ENCODE data around the gene RPTOR. TPM values are rescaled to one million over a fixed set of nuclear protein-coding genes. Genes with fewer than 3 reads are reported as not detected.

RPTOR gene
- total RNA-seq, 1 experiment from 2014 or later, result 25.1 TPM

GRCh38 chr17:80889231-80890195 is 344.9 kb downstream of the RPTOR start:
- H4K20me1 ChIP-seq (ENCODE audit: control insufficient read depth, insufficient read depth, insufficient read length), result peaks cover 2% of the 10 kb centered on the region
- H3K4me1 Mint-ChIP-seq, result no peaks in the 10 kb centered on the region; a peak in 1 of 4 replicates
- H4K5ac ChIP-seq (ENCODE audit: insufficient read length, low read depth, low read length), result no peak overlapping the region
- no peak overlapping the region for H2BK20ac ChIP-seq (ENCODE audit: low read depth, low read length, poor library complexity, severe bottlenecking)
- no peaks in the 10 kb centered on the region for H3K9me3 Mint-ChIP-seq
- peak overlapping the region in 1 of 3 experiments; percentile 68; a peak in 2 of 7 replicates for H3K27ac Mint-ChIP-seq
- no peak overlapping the region for H3K9ac ChIP-seq (ENCODE audit: extremely low read depth, insufficient read length, low read length)
- no peaks in the 10 kb centered on the region for H3K4me1 ChIP-seq (ENCODE audit: insufficient read depth, low read length)
- H3K18ac ChIP-seq (ENCODE audit: insufficient read length, low read depth, low read length), result no peak overlapping the region
- H3K9me3 ChIP-seq (ENCODE audit: control insufficient read depth, low read depth, low read length), result no peaks in the 10 kb centered on the region
- no peak overlapping the region for H2BK15ac ChIP-seq (ENCODE audit: low read depth, low read length)
- no peaks in the 10 kb centered on the region for H3K79me1 ChIP-seq (ENCODE audit: insufficient read depth, low read depth, low read length, poor library complexity, severe bottlenecking)
- H3K27me3 ChIP-seq (ENCODE audit: insufficient read depth, low read length), result no peaks in the 10 kb centered on the region
- H3K4me3 Mint-ChIP-seq, result no peak overlapping the region
- no peak overlapping the region for H2BK120ac ChIP-seq (ENCODE audit: low read depth, low read length, poor library complexity, severe bottlenecking)
- H2AFZ ChIP-seq (ENCODE audit: low read length), result no peak overlapping the region
- no peak overlapping the region for H3T11ph ChIP-seq (ENCODE audit: low read length)
- no peak overlapping the region for H2BK12ac ChIP-seq (ENCODE audit: insufficient read length, low read depth, low read length)
- WGBS (ENCODE audit: extremely low coverage, insufficient read length, low lambda C conversion rate), result no CpG with 5 or more reads among the region's 40 CpGs
- H3K27ac ChIP-seq (ENCODE audit: insufficient read length, low read depth, low read length), result no peak overlapping the region
- no peak overlapping the region for H4K8ac ChIP-seq (replicated peaks; ENCODE audit: insufficient read length, low read depth, low read length)
- H3K23me2 ChIP-seq (ENCODE audit: insufficient read length, low read depth, low read length, poor library complexity, severe bottlenecking), result no peaks in the 10 kb centered on the region
- no peak for TF ChIP-seq CTCF (conservative IDR thresholded peaks at IDR 0.05)
- H3K36me3 Mint-ChIP-seq (ENCODE audit: insufficient read depth in 1 of 3, low read depth in 3 of 3), result peaks cover 13 to 43% (median 28%) of the 10 kb centered on the region in 3 experiments; a peak in 6 of 7 replicates
- no peaks in the 10 kb centered on the region for H3K79me2 ChIP-seq (ENCODE audit: insufficient read depth, low read length)
- DNase-seq, result no peak
- no peak overlapping the region; the same call in 1 of the 2 replicates for H3K14ac ChIP-seq (ENCODE audit: insufficient read depth, low read length)
- H2BK5ac ChIP-seq (ENCODE audit: insufficient read length, low read length), result no peak overlapping the region
- H3K23ac ChIP-seq (ENCODE audit: insufficient read length, low read depth, low read length), result no peak overlapping the region
- H3K27me3 Mint-ChIP-seq (ENCODE audit: low read depth), result no peaks in the 10 kb centered on the region
- no peak overlapping the region for H2AK5ac ChIP-seq (ENCODE audit: insufficient read length, low read length)
- no peak overlapping the region for H3K56ac ChIP-seq (ENCODE audit: insufficient read length, low read depth, low read length)
- no peak overlapping the region for H3K4me2 ChIP-seq (ENCODE audit: insufficient read depth, insufficient read length, low read length)
- H4K91ac ChIP-seq (ENCODE audit: insufficient read length, low read depth, low read length), result no peak overlapping the region
- H3K4ac ChIP-seq (ENCODE audit: low read depth, low read length), result no peak overlapping the region

All from H9 (cell line).